Esophagus squamous epithelium (tissue), 5 donors: ENCODE results near the gene GPR78. TPM values are rescaled to one million over a fixed set of nuclear protein-coding genes. Genes with fewer than 3 reads are reported as not detected.

ENCODE experiments used
- DNase-seq: peaks from one replicate; lab custom pipeline; 2025; lab: John Stamatoyannopoulos, UW
- H3K27ac ChIP-seq, 4 donors: fragments of 200-600 bp; sonication (generic); one replicate each; pipeline ENCODE4 v1.5.1; 2016 to 2019; ENCODE audit warnings: mild to moderate bottlenecking in 1 of 4
- H3K27me3 ChIP-seq, 4 donors: fragments of 200-600 bp; sonication (generic); 1 replicate in 3 of 4; 2 replicates in 1 of 4; pipeline versions ENCODE4 v1.5.1 to v1.6.0; 2017 to 2021; ENCODE audit warnings: antibody characterized with exemption in 1 of 4
- H3K36me3 ChIP-seq, 3 donors: fragments of 200-600 bp; sonication (generic); one replicate each; pipeline ENCODE4 v1.5.1; 2016 to 2019
- H3K4me1 ChIP-seq, 3 donors: fragments of 200-600 bp; sonication (generic); one replicate each; pipeline ENCODE4 v1.5.1; 2017 to 2019
- H3K4me3 ChIP-seq, 4 donors: fragments of 200-600 bp; sonication (generic); 1 replicate in 3 of 4; 2 replicates in 1 of 4; pipeline ENCODE4 v1.5.1; 2016 to 2019; ENCODE audit warnings: mild to moderate bottlenecking in 2 of 4, moderate library complexity in 1 of 4
- H3K9me3 ChIP-seq, 3 donors: fragments of 200-600 bp; sonication (generic); one replicate each; pipeline ENCODE4 v1.5.1; 2016 to 2019
- POLR2A ChIP-seq, 4 donors: fragments of 450-650 bp; IDR thresholded peaks; one replicate each; pipeline ENCODE4 v1.6.1; 2017; ENCODE audit warnings: antibody characterized with exemption in 4 of 4, mild to moderate bottlenecking in 4 of 4, moderate library complexity in 3 of 4
- WGBS, 2 donors: methylation state at CpG; one replicate each; pipeline ENCODE4 v1.1.5; 2018; 5-methylcytosine and 5-hydroxymethylcytosine counted together
- intact Hi-C: fragments of 100-400 bp; cut with DNase I; formaldehyde crosslinking; loops from one replicate; pipeline ENCODE4 v1.15.0; 2022
- total RNA-seq, 4 donors: library from RNA; depleted of rRNA; stranded (reverse); fragments of >200 nt; gene quantifications; one replicate each; pipeline ENCODE4 v1.1.0, GENCODE V29; 2016
- TF ChIP-seq, protein P1 (sequence below), 6 experiments: fragments of 450-650 bp in 4 of 6; fragments of 200-600 bp in 2 of 6; sonication (generic) in 2 of 6; IDR thresholded peaks; one replicate each; pipeline ENCODE4 v1.5.1; 2016 to 2019; ENCODE audit warnings: antibody characterized with exemption in 6 of 6, mild to moderate bottlenecking in 4 of 6, moderate library complexity in 4 of 6
- donor health status: DM: yes; HTN: yes; CAD: no.

Gene GPR78
- total RNA-seq, 4 donors from 2014 or later: 2.5 to 8.3 (median 3.1) TPM

DNA sequence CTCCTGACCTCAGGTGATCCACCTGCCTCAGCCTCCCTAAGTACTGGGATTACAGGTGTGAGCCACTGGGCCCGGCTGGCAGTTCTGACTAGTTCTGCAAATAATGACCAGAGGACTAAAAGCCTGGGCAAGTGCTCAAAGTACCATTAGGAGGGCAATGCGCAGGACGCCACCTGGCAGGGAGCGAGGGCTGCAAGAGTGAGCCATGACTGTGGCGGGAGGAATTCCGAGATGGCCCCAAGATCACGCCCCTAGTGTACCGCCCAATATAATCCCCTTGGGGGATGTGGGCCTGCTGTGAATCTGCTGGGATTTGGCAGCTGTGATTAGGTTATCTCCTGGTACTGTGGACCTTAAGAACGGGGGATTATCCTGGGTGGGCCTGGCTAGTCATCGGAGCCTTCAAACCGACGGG lies 26.2 kb upstream of the GPR78 start:
- Histone ChIP-seq H3K27ac (no peak overlapping the region), H3K4me1 (peaks cover 0 to 4% (median 3%) of the 10 kb centered on the region in 3 donors), H3K9me3 (no peaks in the 10 kb centered on the region), H3K4me3 (no peak overlapping the region), H3K27me3 (no peaks in the 10 kb centered on the region), H3K36me3 (no peaks in the 10 kb centered on the region)
- 73% methylated on average over 8 of the region's 12 CpGs; no CpG with 5 or more reads in 1 of the 2 donors for WGBS, 2 donors
- TF ChIP-seq, protein P1, sequence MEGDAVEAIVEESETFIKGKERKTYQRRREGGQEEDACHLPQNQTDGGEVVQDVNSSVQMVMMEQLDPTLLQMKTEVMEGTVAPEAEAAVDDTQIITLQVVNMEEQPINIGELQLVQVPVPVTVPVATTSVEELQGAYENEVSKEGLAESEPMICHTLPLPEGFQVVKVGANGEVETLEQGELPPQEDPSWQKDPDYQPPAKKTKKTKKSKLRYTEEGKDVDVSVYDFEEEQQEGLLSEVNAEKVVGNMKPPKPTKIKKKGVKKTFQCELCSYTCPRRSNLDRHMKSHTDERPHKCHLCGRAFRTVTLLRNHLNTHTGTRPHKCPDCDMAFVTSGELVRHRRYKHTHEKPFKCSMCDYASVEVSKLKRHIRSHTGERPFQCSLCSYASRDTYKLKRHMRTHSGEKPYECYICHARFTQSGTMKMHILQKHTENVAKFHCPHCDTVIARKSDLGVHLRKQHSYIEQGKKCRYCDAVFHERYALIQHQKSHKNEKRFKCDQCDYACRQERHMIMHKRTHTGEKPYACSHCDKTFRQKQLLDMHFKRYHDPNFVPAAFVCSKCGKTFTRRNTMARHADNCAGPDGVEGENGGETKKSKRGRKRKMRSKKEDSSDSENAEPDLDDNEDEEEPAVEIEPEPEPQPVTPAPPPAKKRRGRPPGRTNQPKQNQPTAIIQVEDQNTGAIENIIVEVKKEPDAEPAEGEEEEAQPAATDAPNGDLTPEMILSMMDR (IDR thresholded peaks at IDR 0.05): no peak
- no peak for DNase-seq
- intact Hi-C loops: no loop called here

DNA sequence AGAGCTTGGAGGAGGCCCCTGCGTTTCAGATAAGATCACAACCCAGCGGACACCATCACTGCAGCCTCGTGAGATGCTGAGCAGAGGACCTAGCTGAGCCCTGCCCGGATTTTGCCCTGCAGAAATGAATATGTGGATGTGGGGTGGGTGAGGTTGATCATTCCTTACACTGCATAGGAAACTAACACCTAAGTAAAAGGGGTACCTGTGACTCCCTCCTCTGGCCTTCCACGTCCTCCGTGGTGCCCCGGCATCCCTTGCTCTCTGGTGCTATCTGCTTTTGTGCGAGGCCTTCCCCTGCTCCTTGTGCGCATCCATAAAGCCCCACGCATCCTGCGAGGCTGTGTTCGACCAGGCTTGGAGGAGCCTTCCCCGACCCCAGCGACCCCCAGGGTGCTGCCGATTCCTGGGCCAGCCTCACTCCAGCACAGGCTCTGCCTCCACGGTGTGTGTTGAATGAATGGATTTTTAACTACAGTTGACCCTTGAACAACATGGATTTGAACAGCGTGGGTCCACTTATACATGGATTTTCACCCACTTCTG lies 25.6 kb upstream of the GPR78 start:
- intact Hi-C loops: no loop called here
- H3K4me1 ChIP-seq: peaks cover 0 to 4% (median 0%) of the 10 kb centered on the region in 3 donors
- H3K4me3 ChIP-seq: no peak overlapping the region
- DNase-seq: no peak
- WGBS, 2 donors: 87 to 93% methylated on average over 9 to 14 of the region's 17 CpGs
- no peak overlapping the region for H3K27ac ChIP-seq
- H3K36me3 ChIP-seq: no peaks in the 10 kb centered on the region
- TF ChIP-seq, protein P1 (IDR thresholded peaks at IDR 0.05): no peak
- H3K27me3 ChIP-seq: no peaks in the 10 kb centered on the region
- no peaks in the 10 kb centered on the region for H3K9me3 ChIP-seq

DNA sequence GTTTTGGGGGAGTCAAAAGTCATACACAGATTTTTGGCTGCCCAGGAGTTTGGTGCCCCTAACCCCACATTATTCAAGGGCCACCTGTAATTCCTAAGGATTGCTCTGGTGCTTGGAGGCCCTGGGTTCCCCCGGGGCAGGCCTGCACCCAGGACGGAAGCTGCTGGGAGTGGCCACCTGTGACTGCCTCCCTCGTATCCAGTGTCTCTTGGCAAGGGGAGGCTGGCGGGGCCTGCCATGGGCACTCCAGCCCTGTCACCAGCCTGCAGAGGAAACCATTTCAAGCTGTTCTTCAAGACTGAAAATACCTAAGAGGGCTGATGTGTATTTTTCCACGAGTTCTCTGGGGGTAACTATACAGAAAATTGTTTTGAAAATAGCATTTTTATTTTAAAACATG lies 24.5 kb upstream of the GPR78 start:
- Histone ChIP-seq H3K9me3 (no peaks in the 10 kb centered on the region), H3K27me3 (no peaks in the 10 kb centered on the region), H3K4me1 (peaks cover 0 to 4% (median 0%) of the 10 kb centered on the region in 3 donors), H3K27ac (no peak overlapping the region), H3K36me3 (no peaks in the 10 kb centered on the region), H3K4me3 (no peak overlapping the region)
- intact Hi-C loops: no loop called here
- TF ChIP-seq, protein P1 (IDR thresholded peaks at IDR 0.05): no peak
- TF ChIP-seq POLR2A (IDR thresholded peaks at IDR 0.05): no peak
- 60 to 80% methylated on average over 3 to 5 of the region's 5 CpGs for WGBS, 2 donors
- no peak for DNase-seq

DNA sequence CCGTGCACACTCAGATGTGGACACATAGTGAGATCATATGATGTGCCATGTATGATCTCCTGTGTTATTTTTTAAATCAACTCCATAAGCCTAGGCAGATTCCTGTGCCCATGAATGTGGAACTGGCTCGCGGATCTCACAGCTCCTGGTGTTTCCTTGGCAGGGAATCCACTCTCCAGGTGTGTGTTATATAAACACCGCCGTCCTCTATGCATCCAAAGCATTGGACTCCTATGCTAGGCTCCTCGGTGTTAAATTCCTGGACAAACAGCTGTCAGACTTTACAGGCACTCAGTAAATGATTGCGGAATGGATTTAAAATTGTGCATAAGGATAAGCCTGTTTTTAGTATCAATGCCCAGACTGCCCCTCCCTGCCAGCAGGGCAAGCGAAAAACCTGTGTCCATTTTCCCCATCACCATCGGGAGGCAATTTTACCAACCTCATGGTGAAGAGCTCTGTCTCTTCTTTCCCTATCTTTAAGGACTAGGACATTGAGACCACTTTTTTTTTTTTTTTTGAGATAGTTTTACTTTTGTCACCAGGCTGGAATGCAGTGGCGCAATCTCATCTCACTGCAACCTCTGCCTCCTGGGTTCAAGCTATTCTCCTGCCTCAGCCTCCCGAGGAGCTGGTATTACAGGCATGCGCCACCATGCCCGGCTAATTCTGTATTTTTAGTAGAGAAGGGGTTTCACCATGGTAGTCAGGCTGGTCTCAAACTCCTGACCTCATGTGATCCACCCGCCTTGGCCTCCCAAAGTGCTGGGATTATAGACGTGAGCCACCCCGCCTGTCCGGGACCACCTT lies 23.6 kb upstream of the GPR78 start:
- TF ChIP-seq, protein P1 (IDR thresholded peaks at IDR 0.05): no peak
- TF ChIP-seq POLR2A (IDR thresholded peaks at IDR 0.05): no peak
- no peak for DNase-seq
- intact Hi-C loops: no loop called here

More for the DNA sequence above, 23.6 kb upstream of the GPR78 start:
- Histone ChIP-seq H3K4me3 (no peak overlapping the region), H3K36me3 (no peaks in the 10 kb centered on the region), H3K4me1 (peaks cover 0 to 4% (median 0%) of the 10 kb centered on the region in 3 donors), H3K27me3 (no peaks in the 10 kb centered on the region), H3K9me3 (no peaks in the 10 kb centered on the region), H3K27ac (no peak overlapping the region)
- 42 to 55% methylated on average over 14 to 17 of the region's 17 CpGs for WGBS, 2 donors
